LNCaP clone FGC (cell line): ENCODE results near the gene FCN1.
"Not testable (repeated sequence)": the region's sequence is repeated elsewhere in the genome, so short reads cannot be mapped to it uniquely, and the experiment has no call there.

Source experiments
- DNase-seq: peaks from one replicate; pipeline ENCODE4 v3.0.0-alpha.2; 2011; ENCODE audit warnings: low read depth
- H3K4me3 ChIP-seq: 2 replicates; pipeline ENCODE4 v1.5.1; 2011; ENCODE audit warnings: mild to moderate bottlenecking, low read depth, low read length, control low read depth
- CTCF ChIP-seq: IDR thresholded peaks from 2 replicates; pipeline ENCODE4 v1.5.1; 2012; ENCODE audit warnings: mild to moderate bottlenecking; ENCODE audit not compliant: control insufficient read depth, insufficient read depth; ENCODE audit errors: extremely low read depth

Gene FCN1

GRCh38 chr9:134860510-134860909, 57.2 kb downstream of the FCN1 start:
- no peak for DNase-seq
- no peak for TF ChIP-seq CTCF
- H3K4me3 ChIP-seq: no peak overlapping the region

- DNase-seq: no peak
- TF ChIP-seq CTCF: no peak
- H3K4me3 ChIP-seq: no peak overlapping the region
These were observed 59.5 kb downstream of the FCN1 start for GRCh38 chr9:134858051-134858841.

GRCh38 chr9:134857451-134857850, 60.3 kb downstream of the FCN1 start:
- not testable (repeated sequence) for H3K4me3 ChIP-seq, DNase-seq

GRCh38 chr9:134855900-134856377, 61.8 kb downstream of the FCN1 start:
- DNase-seq: no peak

More at GRCh38 chr9:134855900-134856377, 61.8 kb downstream of the FCN1 start:
- no peak overlapping the region for H3K4me3 ChIP-seq
- no peak for TF ChIP-seq CTCF
